ENCODE data around the gene ARHGAP6. TPM values are rescaled to one million over a fixed set of nuclear protein-coding genes. Genes with fewer than 3 reads are reported as not detected.
"Not testable (repeated sequence)": the region's sequence is repeated elsewhere in the genome, so short reads cannot be mapped to it uniquely, and the experiment has no call there.

The ARHGAP6 gene
- total RNA-seq, 1 donor from 2014 or later, result 13.8 TPM

DNA sequence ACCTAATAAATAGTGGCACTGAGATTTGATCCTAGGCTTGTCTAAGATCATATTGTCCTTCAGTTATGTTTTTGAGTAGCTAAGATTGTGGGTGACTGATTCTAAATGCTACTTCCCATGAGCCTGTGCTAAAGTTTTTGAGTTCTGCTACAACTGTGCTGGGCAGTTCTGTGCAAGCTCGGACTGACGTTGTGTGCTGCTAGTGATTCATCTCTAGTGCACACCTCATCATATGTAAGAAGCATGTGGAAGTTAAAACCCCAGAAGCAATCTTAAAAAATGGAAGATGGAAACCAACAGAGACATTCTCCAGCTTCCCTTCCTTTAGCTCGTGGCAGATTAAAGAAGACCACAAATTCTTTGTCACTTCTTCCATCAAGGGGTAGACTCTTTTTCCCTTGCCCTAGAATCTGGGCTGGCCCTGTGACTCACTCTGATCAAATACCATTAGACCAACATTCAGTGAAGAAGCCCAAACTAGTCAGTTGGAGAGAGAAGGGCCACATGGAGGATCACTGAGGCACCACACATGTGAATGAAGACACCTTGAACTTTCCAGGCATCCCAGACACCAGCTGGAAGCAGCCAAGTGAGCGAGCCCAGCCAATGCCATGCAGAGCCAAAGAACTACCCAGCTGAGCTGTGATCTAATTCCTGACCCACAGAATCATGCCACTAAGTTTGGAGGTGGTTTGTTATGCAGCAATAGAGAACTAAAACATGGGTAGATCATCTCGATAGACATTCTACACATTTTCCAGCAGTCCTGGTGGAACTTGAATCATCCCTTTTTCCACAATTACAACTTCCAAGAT, 16.8 kb downstream of the ARHGAP6 start:
- intact Hi-C loops (cut with DNase I), result no loop called here
- ATAC-seq, result no peak

DNA sequence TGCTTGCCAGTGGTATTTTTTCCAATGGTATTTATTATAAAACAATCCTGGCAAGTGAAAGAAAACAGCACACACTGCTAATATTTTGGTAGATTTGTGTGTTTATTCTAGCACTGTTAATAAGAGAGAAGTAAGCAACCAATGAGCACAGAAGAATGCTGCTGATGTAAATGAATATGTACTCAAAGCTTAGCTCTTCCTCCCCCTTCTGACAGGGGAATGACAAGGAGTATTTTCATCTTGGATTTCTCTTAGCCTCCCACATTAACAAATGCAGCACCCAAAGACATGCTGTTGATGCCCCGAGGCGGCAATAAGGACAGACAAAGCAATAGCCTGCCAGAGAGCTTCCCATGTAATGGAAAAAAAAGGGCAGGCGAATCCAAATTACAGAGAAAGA, 18.6 kb downstream of the ARHGAP6 start:
- ATAC-seq (no peak), DNase-seq (ENCODE audit: low spot score) (no peak)
- intact Hi-C loops (cut with DNase I), result no loop called here

More for the DNA sequence above, 16.8 kb downstream of the ARHGAP6 start:
- DNase-seq (ENCODE audit: low spot score), result no peak

DNA sequence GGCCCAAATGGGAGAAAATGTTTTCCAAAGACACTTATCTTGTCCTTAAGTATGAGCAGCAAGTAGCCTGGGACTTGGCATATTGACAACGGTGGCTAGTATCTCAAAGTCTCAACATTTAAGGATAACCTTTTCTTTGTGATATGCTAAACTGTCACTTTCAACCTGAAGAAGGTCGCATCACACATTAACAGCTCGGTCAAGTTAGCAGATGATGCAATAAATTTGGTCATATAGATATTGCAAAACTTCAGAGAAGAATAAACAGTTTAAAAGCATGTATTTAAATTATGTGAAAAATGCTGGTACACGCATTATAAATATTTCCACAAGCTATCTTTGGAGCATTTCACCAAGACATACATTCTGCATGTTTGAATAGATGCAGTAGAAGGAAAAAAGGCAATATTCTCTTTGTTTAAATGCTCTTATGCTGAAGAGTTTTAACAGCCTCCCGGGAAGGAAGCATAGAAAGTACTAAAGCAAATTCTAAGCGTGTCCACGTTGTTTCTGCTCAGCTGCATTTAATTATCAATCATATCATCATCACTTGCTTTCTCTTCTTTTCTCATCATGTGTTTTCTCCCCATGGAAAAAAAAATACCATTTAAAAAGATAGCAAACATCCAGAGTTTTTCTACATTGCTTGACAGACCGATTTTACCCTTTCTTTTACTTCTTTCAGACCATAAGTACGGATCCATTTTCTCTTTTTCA, 24.2 kb downstream of the ARHGAP6 start:
- no peak for ATAC-seq
- intact Hi-C loops (cut with DNase I), result no loop called here

DNA sequence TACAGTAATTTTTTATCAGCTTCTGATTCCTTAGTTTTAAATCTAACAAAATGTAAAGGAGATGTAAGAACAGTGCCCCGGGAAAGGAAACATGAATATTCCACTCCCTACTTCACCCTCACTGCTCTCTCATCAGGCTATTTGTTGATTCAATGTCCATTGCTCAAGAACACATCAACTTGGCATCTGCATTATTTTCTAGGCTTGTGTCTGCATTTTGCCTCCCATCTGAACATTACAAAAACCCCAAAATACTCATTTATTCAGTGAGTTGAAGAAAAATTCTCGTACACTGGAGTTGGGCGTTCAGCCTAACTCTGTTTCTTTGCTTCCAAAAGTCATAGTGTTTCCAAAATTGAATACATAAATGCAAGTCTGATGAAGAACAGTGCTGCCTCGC, 25.6 kb downstream of the ARHGAP6 start:
- intact Hi-C loops (cut with DNase I), result no loop called here
- no peak for ATAC-seq
- no peak for DNase-seq (ENCODE audit: low spot score)

More for the DNA sequence above, 24.2 kb downstream of the ARHGAP6 start:
- DNase-seq (ENCODE audit: low spot score), result no peak

DNA sequence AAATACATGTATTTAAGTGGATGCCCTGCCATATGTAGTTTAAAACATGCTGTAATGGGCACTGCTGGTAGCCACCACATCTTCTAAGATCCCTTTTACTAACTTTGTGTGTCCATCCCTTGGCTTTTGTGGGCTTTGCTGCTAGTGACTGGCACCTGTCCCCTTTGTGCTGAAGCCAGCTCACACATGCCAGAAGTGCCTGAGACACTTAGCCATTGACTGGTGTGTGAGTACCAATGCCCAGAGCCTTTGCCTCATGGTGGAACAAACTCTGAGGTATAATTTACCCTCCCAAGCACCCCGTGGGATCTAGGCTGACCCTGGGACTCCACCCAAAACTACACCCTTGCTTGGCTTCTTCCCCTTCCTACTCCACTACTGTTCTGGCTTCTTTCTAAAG, 33.0 kb downstream of the ARHGAP6 start:
- ATAC-seq (no peak), DNase-seq (ENCODE audit: low spot score) (no peak)
- intact Hi-C loops (cut with DNase I), result no loop called here

DNA sequence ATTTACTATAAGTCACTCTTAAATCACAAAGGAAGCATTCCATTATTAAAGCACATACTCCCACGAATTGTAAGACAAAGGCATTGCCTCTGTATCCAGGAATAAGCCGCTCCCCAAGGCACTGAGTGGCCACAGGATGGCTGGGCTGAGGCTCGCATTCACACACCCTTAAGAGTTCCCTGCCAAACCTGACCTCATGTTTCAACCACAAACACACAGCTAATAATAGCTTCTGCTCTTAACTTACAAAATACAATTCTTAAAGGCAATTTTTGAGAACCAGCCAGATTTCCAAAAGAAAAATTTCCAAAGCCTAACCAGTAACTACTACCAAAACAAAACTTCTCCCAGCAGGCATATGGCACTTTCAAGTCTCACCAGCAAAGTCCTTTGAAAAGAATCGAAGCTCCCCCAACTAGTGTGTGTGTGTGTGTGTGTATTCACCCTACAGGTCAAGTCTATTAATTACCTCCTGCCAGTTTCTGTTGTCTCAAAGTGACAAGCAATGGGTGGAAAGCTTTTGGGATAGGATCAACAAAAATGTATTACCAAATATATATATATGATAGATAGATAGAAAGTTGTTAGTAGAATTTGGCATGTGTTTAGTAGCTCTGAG, 36.0 kb downstream of the ARHGAP6 start:
- ATAC-seq (peak; percentile 92), DNase-seq (ENCODE audit: low spot score) (no peak)
- intact Hi-C loops (cut with DNase I), result no loop called here

DNA sequence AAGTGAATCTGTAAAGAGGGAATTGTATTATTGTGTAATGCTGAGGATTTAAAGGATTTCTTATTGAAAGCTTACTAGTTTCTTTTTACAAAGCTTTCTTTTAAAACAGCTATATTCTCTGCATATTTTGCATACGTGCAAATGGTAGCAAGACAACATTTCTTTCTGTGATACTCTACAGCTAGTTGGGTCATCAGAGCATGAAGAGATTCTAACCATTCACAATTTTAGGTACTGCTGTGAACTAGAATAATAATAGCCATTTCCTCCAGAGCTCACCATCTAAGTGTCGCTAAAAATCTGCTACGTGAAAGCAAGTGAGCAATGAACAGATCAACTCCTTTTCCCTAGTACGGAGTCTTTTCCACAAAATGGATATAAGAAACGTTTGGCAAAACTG, 37.3 kb downstream of the ARHGAP6 start:
- ATAC-seq (no peak), DNase-seq (ENCODE audit: low spot score) (no peak)
- intact Hi-C loops (cut with DNase I), result no loop called here

DNA sequence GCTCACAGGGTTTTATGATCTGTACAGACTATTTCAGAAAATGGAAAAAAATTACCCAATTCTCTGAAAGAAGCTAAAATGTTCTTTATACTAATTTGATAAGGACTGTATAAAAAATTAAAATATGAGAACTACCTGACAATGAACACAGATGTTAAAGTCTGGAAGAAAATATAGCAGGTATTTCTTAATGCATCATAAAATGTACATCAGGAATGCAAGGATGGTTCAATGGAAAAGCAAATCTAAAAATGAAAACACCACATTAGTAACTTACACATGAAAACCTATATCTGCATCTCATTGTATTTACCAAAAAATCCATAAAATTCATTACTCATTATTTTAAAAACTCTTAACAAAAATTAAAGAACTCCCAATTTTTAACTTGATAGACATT, 39.4 kb downstream of the ARHGAP6 start:
- intact Hi-C loops (cut with DNase I), result no loop called here
- DNase-seq (ENCODE audit: low spot score) (no peak), ATAC-seq (no peak)

DNA sequence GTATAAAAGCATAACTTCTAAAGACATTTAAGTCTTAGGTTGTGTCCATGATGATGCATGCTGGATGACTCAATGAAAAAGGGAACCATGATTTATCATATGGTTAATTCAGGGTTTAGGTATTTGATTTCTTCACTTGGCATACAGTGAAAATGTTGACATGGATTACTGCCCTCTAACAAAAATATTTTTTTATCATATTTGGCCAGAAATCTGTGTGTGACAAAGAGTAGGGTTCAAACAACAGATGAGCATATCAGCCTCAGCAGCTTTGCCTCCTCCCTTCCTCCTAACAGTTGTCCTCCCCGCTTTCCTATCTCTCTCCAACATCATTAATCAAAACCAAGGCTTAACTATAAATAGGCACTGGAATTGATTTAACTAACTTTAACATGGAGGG, 46.3 kb downstream of the ARHGAP6 start:
- ATAC-seq (no peak), DNase-seq (ENCODE audit: low spot score) (no peak)

DNA sequence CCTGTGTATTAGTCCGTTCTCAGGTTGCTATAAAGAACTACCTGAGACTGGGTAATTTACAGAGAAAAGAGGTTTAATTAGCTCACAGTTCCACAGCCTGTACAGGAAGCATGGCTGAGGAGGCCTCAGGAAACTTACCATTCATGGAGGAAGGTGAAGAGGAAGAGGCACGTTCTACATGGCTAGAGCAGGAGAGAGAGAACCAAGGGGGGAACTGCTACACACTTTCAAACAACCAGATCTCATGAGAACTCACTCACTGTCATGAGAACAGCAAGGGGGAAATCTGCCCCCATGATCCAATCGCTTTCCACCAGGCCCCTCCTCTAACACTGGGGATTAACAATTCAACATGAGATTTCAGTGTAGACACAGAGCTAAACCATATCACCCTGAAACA, 51.5 kb downstream of the ARHGAP6 start:
- ATAC-seq; DNase-seq (ENCODE audit: low spot score); intact Hi-C loops (cut with DNase I): not testable (repeated sequence)

More for the DNA sequence above, 46.3 kb downstream of the ARHGAP6 start:
- intact Hi-C loops (cut with DNase I), result no loop called here

DNA sequence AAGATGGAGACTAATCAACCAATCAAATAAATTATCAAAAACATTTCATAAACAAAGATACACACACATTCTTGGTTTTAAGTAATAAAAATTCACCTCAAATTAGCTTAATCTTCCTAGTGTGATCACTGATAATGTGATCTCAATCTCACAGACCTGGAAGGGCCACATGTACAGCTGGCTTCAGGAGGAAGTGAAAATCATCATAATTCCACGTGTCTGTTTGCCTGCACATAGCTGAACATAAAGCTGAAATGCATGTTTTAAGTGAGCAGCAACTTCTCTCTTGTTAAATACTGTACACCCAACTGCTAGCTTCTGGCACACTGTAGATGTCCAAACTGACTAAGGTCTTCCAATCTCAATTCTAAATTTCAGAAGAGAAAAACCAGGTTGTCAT, 53.8 kb downstream of the ARHGAP6 start:
- ATAC-seq, result no peak
- intact Hi-C loops (cut with DNase I), result no loop called here
- no peak for DNase-seq (ENCODE audit: low spot score)

DNA sequence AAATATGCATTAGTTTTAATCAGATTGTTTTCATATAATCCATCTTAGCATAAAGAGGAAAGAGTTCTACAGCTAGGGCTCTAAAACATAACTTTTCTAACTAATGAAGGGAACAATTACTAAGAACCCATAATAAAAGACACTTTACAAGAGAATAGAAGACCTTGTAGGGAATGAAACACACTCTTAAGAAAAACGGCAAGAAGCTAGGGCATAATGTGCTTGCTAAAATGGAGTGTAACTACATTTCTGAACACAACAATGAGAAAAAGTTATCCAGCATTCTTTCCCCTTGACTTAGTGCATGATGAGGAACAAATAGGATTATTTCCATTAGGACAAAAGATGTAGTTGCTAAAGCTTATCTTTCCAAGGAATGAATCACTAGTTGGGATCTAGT, 54.6 kb downstream of the ARHGAP6 start:
- DNase-seq (ENCODE audit: low spot score) (no peak), ATAC-seq (no peak)
- intact Hi-C loops (cut with DNase I), result no loop called here

DNA sequence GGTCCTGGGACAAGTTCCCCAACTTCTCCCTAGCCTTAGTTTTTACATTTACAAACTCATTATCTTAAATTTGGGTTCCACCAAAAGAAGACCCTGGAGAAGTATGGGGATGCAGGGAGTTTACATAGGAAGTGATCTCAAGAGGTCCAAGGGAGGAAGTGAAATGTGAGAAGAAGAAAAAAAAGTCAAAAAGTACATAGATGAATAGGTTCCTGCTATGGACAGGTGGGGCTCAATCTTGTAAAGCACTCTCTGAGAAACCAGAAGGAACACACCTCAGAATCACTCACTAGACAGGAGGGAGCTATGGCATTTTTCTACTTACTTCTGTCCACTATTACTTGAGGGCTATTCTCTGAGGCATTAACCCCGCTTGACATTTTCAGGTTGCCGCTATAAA, 56.6 kb downstream of the ARHGAP6 start:
- no peak for ATAC-seq
- intact Hi-C loops (cut with DNase I), result no loop called here
- DNase-seq (ENCODE audit: low spot score), result no peak

DNA sequence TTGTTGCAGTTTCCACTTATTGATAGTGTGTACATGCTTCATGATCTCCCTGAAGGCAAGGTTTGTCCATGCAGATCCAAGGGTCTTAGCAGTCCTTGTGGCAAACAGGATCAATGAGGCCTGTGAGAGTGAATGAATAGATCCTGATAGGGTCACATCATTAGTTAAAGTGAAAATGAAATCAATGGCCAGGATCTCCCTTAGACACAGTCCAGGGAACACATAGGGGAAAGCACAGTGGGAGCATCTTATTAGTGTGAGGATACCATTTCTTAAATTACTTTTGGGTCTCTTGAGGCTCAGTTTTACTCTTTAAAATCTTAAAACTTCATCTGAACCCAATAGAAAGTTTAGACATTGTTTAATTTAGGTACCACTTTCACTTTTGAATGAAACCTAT, 59.3 kb downstream of the ARHGAP6 start:
- DNase-seq (ENCODE audit: low spot score) (no peak), ATAC-seq (no peak)
- intact Hi-C loops (cut with DNase I), result no loop called here

DNA sequence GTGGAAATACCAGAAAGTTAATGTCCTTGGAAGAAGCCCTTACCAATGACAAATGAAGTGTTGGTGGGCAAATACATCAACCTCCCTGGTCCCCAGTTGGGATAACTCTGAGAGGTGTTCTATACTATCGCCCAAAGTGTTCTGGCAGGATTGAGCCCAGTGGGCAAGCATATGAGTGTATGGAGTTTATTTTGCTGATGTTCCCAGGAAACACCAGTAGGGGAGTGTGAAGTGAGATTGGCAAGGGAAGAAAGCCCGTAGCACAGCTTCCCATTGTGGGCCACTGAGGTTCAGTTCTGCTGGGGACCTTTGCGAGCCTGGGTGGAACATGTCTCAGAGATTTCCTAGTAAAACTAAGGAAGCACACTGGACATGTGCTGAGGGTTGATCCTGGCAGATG, 65.1 kb downstream of the ARHGAP6 start:
- DNase-seq (ENCODE audit: low spot score) (no peak), ATAC-seq (no peak)
- intact Hi-C loops (cut with DNase I), result no loop called here

DNA sequence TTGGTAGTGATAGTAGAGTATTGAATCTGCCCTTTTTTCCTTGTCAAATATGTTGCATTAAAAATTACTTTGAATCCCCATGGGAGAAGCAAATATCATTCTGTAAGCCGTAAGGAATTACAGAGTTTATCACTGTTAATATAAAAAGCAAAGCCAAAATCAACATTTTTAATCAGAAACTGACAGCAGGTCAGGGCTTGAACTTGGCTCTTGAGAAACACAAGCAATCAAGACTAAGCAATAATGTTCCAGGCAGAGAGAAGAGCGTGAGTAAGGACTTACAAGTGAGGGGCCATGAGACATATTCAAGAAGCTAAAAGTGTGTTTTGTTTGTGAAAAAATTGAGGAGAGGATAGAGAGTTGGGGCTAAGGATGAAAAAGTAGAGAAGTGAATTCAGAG, 68.2 kb downstream of the ARHGAP6 start:
- intact Hi-C loops (cut with DNase I), result no loop called here
- DNase-seq (ENCODE audit: low spot score), result no peak
- no peak for ATAC-seq

DNA sequence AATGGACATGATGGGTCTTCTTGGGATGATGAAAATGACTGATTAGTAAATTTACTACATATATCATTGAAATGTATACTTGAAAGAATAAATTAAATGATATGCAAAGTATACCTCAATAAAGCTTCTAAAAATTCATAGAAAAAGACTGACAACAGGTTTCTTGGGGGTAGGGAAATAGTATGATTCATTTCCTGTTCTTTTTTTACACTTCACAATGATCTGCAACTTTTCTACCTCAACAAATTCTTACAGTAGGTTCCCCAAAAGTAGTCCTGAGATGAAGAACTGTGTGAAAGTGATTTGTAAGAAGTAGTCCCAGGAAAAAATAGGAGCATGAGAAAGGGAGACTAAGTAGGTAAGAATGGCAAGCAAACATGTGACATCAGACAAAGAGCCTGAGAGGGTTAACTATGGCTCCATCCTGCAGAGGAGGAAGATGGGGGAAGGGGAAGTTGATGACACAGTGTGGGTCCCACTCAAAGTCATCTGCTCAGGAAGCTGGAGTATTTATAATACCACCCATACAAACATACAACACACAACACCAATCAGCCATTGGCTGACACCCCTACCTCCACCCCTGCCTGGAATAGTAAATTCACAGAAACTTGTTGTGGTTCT, 73.9 kb downstream of the ARHGAP6 start:
- no peak for DNase-seq (ENCODE audit: low spot score)
- ATAC-seq, result no peak
- intact Hi-C loops (cut with DNase I), result no loop called here

DNA sequence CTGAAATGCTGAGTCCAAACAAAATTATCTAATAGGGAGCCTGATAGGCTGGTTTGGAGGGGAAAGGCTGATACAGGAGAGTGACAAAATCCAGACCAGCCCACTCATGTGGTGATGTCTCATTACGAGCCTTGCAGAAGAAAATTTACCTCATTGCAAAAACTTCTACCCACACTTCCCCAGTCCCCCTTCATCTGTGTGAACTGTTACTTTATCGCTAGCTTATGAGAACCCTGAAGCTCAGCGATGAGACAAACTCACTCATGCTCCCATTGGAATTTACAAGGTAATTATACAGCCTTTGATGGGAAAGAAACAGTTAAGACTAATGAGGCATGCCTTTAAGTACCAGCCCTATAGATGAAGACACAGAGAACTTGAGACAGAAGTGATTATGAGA, 76.1 kb downstream of the ARHGAP6 start:
- DNase-seq (ENCODE audit: low spot score) (no peak), ATAC-seq (no peak)
- intact Hi-C loops (cut with DNase I), result no loop called here

DNA sequence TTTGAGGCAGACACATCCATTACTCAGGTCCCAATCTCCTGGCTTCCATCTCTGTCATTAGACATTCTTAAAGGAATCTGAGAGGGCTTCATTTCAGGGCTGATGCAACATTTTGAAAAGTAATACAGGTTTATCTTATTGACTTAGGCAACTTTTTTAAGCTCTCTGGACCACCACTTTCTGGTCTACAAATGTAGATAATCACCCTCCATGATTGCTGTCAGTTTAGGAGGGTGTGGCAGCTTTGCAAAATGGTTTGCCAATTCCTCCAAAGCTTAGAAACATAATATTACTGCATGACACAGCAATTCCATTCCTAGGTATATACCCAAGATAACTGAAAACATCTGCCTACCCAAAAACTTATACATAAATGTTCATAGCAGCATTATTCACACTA, 77.6 kb downstream of the ARHGAP6 start:
- intact Hi-C loops (cut with DNase I), result no loop called here
- DNase-seq (ENCODE audit: low spot score) (no peak), ATAC-seq (no peak)

DNA sequence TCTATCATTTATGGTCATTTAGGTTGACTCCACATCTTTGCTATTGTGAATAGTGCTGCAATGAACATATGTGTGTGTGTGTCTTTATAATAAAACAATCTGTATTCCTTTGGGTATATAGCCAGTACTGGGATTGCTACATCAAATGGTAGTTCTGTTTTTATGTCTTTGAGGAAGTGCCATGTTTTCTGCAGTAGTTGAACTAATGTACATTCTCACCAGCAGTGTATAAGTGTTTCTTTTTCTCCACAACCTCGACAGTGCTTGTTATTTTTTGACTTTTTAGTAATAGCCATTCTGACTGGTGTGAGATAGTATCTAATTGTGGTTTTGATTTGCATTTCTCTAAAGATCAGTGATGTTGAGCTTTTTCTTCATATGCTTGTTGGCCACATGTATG, 80.5 kb downstream of the ARHGAP6 start:
- intact Hi-C loops (cut with DNase I), result no loop called here
- ATAC-seq (no peak), DNase-seq (ENCODE audit: low spot score) (no peak)
